Lower leg skin (tissue), 4 donors: Measurements from ENCODE around the gene SLC16A3. TPM values are rescaled to one million over a fixed set of nuclear protein-coding genes. Genes with fewer than 3 reads are reported as not detected.

ENCODE experiments used
- DNase-seq, 2 donors: peaks; one replicate each; pipeline ENCODE4 v3.0.0-alpha.2; 2019; ENCODE audit warnings: low spot score in 2 of 2
- H3K4me3 ChIP-seq: fragments of 200-600 bp; sonication (generic); 2 replicates; pipeline ENCODE4 v1.5.1; 2017; ENCODE audit warnings: mild to moderate bottlenecking, low read depth; ENCODE audit not compliant: poor library complexity, severe bottlenecking
- CTCF ChIP-seq, 3 donors: fragments of 450-650 bp; IDR thresholded peaks; one replicate each; pipeline ENCODE4 v1.5.1; 2016; ENCODE audit warnings: antibody characterized with exemption in 3 of 3, mild to moderate bottlenecking in 3 of 3, moderate library complexity in 2 of 3
- POLR2A ChIP-seq, 2 donors: fragments of 450-650 bp; IDR thresholded peaks; one replicate each; pipeline ENCODE4 v1.6.1; 2016 to 2017; ENCODE audit warnings: antibody characterized with exemption in 2 of 2, mild to moderate bottlenecking in 1 of 2, moderate library complexity in 1 of 2
- WGBS, 2 donors: methylation state at CpG; one replicate each; pipeline ENCODE4 v1.1.5; 2018; 5-methylcytosine and 5-hydroxymethylcytosine counted together
- intact Hi-C: fragments of 100-400 bp; cut with DNase I; formaldehyde crosslinking; loops from one replicate; pipeline ENCODE4 v1.15.0; 2023; ENCODE audit warnings: low total_unique reads
- total RNA-seq, 4 donors: library from RNA; depleted of rRNA; stranded (reverse); fragments of >200 nt; gene quantifications; one replicate each; pipeline ENCODE4 v1.1.0, GENCODE V29; 2016

Gene SLC16A3
- total RNA-seq, 4 donors from 2014 or later = 10.0 to 18.5 (median 15.2) TPM

GRCh38 chr17:82232876-82233785, 4.3 kb downstream of the SLC16A3 start:
- WGBS, 2 donors = 76% methylated on average over 14 to 19 of the region's 21 CpGs
- no peak for DNase-seq
- H3K4me3 ChIP-seq = no peak overlapping the region
- intact Hi-C loops = loop anchor here (10.0 kb wide), 1 partner anchor 82 kb away; the partner anchor contains the start of gene CD7
- TF ChIP-seq CTCF (IDR thresholded peaks at IDR 0.05) = no peak
- no peak for TF ChIP-seq POLR2A (IDR thresholded peaks at IDR 0.05)

- DNase-seq = no peak
- TF ChIP-seq CTCF (IDR thresholded peaks at IDR 0.05) (no peak), POLR2A (IDR thresholded peaks at IDR 0.05) (no peak)
- no peak overlapping the region for H3K4me3 ChIP-seq
- intact Hi-C loops = loop anchor here (10.0 kb wide), 1 partner anchor 80 kb away; the partner anchor contains the start of gene CD7
- WGBS, 2 donors = 61 to 62% methylated on average over 25 to 26 of the region's 26 CpGs
Measured at GRCh38 chr17:82234211-82235055, 5.6 kb downstream of the SLC16A3 start.

GRCh38 chr17:82235056-82235774, 6.4 kb downstream of the SLC16A3 start:
- WGBS, 2 donors = 71 to 76% methylated on average over 19 of the region's 19 CpGs
- intact Hi-C loops = loop anchor here (10.0 kb wide), 1 partner anchor 80 kb away; the partner anchor contains the start of gene CD7
- no peak for TF ChIP-seq POLR2A (IDR thresholded peaks at IDR 0.05)
- TF ChIP-seq CTCF (IDR thresholded peaks at IDR 0.05) = no peak
- no peak overlapping the region for H3K4me3 ChIP-seq
- DNase-seq = no peak

- TF ChIP-seq POLR2A (IDR thresholded peaks at IDR 0.05) = no peak
- no peak for TF ChIP-seq CTCF (IDR thresholded peaks at IDR 0.05)
- DNase-seq = peak in 1 of 2 donors; percentile 85
- WGBS, 2 donors = 41% methylated on average over 9 to 11 of the region's 15 CpGs
- no peak overlapping the region for H3K4me3 ChIP-seq
- intact Hi-C loops = loop anchor here (10.0 kb wide), 1 partner anchor 79 kb away; the partner anchor contains the start of gene CD7
Measured at GRCh38 chr17:82235775-82236141, 6.9 kb downstream of the SLC16A3 start.
